Measurements from ENCODE around the gene KCNN1.

- TF ChIP-seq BCL6 (CRISPR knock-in tag; IDR thresholded peaks at IDR 0.05) (no peak), ZNF609 (CRISPR knock-in tag; IDR thresholded peaks at IDR 0.05; ENCODE audit: borderline replicate concordance) (no peak), TBX3 (IDR thresholded peaks at IDR 0.05; ENCODE audit: borderline replicate concordance) (no peak), AHR (CRISPR knock-in tag; IDR thresholded peaks at IDR 0.05) (no peak), ZNF572 (CRISPR knock-in tag; IDR thresholded peaks at IDR 0.05) (no peak), ZNF7 (CRISPR knock-in tag; IDR thresholded peaks at IDR 0.05) (no peak), ZNF780A (CRISPR knock-in tag; IDR thresholded peaks at IDR 0.05) (no peak), REXO4 (CRISPR knock-in tag; IDR thresholded peaks at IDR 0.05; ENCODE audit: borderline replicate concordance) (no peak), THRA (CRISPR knock-in tag; IDR thresholded peaks at IDR 0.05; ENCODE audit: borderline replicate concordance) (no peak)
Observed at GRCh38 chr19:18014197-18014596, 47.3 kb downstream of the KCNN1 start.
